ENCODE data around the gene CNIH2. TPM values are rescaled to one million over a fixed set of nuclear protein-coding genes. Genes with fewer than 3 reads are reported as not detected.

The CNIH2 gene
- polyA plus RNA-seq, 1 donor from 2014 or later: 47.9 TPM

DNA sequence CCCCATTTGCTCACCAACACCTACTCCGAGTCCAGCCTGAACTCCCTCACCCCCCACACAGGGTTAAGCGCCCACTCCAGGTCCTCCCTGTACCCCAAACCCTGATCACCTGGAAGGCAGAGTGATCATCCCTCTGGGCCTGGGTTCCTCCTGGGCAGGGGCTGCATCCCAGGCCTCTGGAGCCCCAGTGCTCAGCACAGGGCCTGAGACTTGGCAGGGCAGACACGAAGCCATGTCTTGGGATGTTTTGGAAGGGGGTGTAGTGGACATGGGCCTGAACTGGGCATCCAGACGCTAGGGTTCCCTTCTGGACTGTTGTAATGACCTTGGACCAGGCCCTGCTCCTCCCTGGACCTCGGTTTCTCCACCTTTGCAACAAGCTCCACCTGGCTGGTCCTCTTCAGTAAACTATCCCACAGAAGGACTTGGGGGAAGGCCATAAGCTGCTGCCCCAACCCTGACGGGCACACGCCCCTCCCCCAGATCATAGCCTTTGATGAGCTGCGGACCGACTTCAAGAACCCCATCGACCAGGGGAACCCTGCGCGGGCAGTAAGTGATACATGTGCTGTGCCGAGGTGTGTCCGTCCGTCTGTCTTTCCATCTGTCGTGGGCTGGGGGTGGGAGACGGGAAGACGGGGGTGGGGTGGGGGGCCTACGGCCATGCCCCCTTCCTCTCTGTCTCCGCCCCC lies 3.9 kb downstream of the CNIH2 start:
- Histone ChIP-seq H3K9me2 (ENCODE audit: insufficient read depth, low read length) (no peaks in the 10 kb centered on the region), H2AFZ (ENCODE audit: low read depth, low read length) (no peak overlapping the region), H3K27ac (ENCODE audit: low read length) (peak overlapping the region; percentile 98), H3F3A (ENCODE audit: insufficient read depth, low read length, poor library complexity, severe bottlenecking) (peaks cover 4% of the 10 kb centered on the region), H3K79me2 (replicated peaks; ENCODE audit: insufficient read depth, low read length) (peaks cover 59% of the 10 kb centered on the region), H3K9me3 (ENCODE audit: low read length) (no peaks in the 10 kb centered on the region), H4K20me1 (ENCODE audit: insufficient read depth) (peaks cover 8% of the 10 kb centered on the region), H3K27me3 (ENCODE audit: insufficient read depth, low read depth, low read length) (no peaks in the 10 kb centered on the region), H3K9ac (ENCODE audit: low read length) (peak overlapping the region; percentile 58), H3K4me2 (ENCODE audit: low read length) (peak overlapping the region; percentile 70), H3K36me3 (ENCODE audit: insufficient read depth, low read length) (no peaks in the 10 kb centered on the region), H3K4me3 (ENCODE audit: low read length) (peak overlapping the region; percentile 76)
- TF ChIP-seq RAD21 (conservative IDR thresholded peaks at IDR 0.05) (no peak), EP300 (conservative IDR thresholded peaks at IDR 0.05; ENCODE audit: poor library complexity, severe bottlenecking) (no peak), TAF1 (IDR thresholded peaks at IDR 0.05; ENCODE audit: low read depth) (no peak), POLR2AphosphoS5 (IDR thresholded peaks at IDR 0.05) (no peak), MXI1 (conservative IDR thresholded peaks at IDR 0.05; ENCODE audit: poor library complexity, severe bottlenecking) (no peak), EZH2 (IDR thresholded peaks at IDR 0.05; ENCODE audit: borderline replicate concordance, insufficient read depth, low read length, poor library complexity, severe bottlenecking) (no peak), SMC3 (conservative IDR thresholded peaks at IDR 0.05; ENCODE audit: poor library complexity) (no peak)
- TF ChIP-seq, protein P1, sequence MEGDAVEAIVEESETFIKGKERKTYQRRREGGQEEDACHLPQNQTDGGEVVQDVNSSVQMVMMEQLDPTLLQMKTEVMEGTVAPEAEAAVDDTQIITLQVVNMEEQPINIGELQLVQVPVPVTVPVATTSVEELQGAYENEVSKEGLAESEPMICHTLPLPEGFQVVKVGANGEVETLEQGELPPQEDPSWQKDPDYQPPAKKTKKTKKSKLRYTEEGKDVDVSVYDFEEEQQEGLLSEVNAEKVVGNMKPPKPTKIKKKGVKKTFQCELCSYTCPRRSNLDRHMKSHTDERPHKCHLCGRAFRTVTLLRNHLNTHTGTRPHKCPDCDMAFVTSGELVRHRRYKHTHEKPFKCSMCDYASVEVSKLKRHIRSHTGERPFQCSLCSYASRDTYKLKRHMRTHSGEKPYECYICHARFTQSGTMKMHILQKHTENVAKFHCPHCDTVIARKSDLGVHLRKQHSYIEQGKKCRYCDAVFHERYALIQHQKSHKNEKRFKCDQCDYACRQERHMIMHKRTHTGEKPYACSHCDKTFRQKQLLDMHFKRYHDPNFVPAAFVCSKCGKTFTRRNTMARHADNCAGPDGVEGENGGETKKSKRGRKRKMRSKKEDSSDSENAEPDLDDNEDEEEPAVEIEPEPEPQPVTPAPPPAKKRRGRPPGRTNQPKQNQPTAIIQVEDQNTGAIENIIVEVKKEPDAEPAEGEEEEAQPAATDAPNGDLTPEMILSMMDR (IDR thresholded peaks at IDR 0.05; ENCODE audit: poor library complexity, severe bottlenecking): no peak

DNA sequence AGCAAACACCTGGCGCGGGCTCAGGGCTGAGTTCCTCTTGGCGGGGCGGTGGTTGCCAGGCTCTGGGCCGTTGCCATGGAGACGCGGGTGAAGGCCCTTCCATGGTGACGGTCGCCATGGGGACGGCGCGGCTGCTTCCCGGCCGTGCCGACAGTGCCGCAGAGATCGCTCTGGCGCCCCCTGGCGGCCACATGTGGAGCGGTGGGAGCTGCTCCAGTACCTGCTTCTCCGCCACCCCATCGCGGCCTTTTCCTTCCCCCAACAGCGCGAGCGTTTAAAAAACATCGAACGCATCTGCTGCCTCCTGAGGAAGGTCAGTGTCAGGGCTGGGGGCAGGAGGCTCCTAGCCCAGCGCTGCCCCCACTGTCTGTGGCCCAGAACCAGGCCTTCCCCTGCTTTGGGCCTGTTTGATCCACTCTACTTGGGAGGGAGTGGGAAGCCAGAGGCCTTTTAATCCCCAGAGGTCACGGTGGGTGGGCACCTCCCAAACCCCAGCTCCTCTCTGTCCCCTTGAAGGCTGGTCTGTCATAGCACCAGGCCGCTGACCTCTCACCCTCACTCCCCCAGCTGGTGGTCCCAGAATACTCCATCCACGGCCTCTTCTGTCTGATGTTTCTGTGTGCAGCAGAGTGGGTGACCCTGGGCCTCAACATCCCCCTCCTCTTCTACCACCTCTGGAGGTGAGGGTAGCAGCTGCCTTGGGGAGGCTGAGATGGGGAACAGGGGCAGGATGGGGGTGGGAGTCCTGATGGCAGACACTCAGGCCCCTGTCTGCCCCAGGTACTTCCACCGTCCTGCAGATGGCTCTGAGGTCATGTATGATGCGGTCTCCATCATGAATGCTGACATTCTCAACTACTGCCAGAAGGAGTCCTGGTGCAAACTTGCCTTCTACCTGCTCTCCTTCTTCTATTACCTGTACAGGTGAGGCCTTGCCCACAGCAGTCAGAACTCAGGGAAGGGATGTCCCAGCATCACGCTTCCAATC lies 4.8 kb downstream of the CNIH2 start:
- H2AFZ ChIP-seq (ENCODE audit: low read depth, low read length): no peak overlapping the region
- no peaks in the 10 kb centered on the region for H3K9me2 ChIP-seq (ENCODE audit: insufficient read depth, low read length)
- H3K79me2 ChIP-seq (replicated peaks; ENCODE audit: insufficient read depth, low read length): peaks cover 58% of the 10 kb centered on the region
- H3K27ac ChIP-seq (ENCODE audit: low read length): peak overlapping the region; percentile 98
- H3K36me3 ChIP-seq (ENCODE audit: insufficient read depth, low read length): no peaks in the 10 kb centered on the region
- TF ChIP-seq RAD21 (conservative IDR thresholded peaks at IDR 0.05) (peak; percentile 76), TAF1 (IDR thresholded peaks at IDR 0.05; ENCODE audit: low read depth) (no peak), MXI1 (conservative IDR thresholded peaks at IDR 0.05; ENCODE audit: poor library complexity, severe bottlenecking) (peak; percentile 97), POLR2AphosphoS5 (IDR thresholded peaks at IDR 0.05) (peak; percentile 55), EZH2 (IDR thresholded peaks at IDR 0.05; ENCODE audit: borderline replicate concordance, insufficient read depth, low read length, poor library complexity, severe bottlenecking) (no peak), EP300 (conservative IDR thresholded peaks at IDR 0.05; ENCODE audit: poor library complexity, severe bottlenecking) (peak; percentile 67), SMC3 (conservative IDR thresholded peaks at IDR 0.05; ENCODE audit: poor library complexity) (peak; percentile 92)
- TF ChIP-seq, protein P2, sequence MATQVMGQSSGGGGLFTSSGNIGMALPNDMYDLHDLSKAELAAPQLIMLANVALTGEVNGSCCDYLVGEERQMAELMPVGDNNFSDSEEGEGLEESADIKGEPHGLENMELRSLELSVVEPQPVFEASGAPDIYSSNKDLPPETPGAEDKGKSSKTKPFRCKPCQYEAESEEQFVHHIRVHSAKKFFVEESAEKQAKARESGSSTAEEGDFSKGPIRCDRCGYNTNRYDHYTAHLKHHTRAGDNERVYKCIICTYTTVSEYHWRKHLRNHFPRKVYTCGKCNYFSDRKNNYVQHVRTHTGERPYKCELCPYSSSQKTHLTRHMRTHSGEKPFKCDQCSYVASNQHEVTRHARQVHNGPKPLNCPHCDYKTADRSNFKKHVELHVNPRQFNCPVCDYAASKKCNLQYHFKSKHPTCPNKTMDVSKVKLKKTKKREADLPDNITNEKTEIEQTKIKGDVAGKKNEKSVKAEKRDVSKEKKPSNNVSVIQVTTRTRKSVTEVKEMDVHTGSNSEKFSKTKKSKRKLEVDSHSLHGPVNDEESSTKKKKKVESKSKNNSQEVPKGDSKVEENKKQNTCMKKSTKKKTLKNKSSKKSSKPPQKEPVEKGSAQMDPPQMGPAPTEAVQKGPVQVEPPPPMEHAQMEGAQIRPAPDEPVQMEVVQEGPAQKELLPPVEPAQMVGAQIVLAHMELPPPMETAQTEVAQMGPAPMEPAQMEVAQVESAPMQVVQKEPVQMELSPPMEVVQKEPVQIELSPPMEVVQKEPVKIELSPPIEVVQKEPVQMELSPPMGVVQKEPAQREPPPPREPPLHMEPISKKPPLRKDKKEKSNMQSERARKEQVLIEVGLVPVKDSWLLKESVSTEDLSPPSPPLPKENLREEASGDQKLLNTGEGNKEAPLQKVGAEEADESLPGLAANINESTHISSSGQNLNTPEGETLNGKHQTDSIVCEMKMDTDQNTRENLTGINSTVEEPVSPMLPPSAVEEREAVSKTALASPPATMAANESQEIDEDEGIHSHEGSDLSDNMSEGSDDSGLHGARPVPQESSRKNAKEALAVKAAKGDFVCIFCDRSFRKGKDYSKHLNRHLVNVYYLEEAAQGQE (IDR thresholded peaks at IDR 0.05; ENCODE audit: borderline replicate concordance): peak; percentile 39
- TF ChIP-seq, protein P1 (IDR thresholded peaks at IDR 0.05; ENCODE audit: poor library complexity, severe bottlenecking): peak; percentile 99
- peak overlapping the region; percentile 78 for H3K9ac ChIP-seq (ENCODE audit: low read length)
- H4K20me1 ChIP-seq (ENCODE audit: insufficient read depth): peaks cover 8% of the 10 kb centered on the region
- H3K4me2 ChIP-seq (ENCODE audit: low read length): peak overlapping the region; percentile 66
- peak overlapping the region; percentile 76 for H3K4me3 ChIP-seq (ENCODE audit: low read length)
- no peaks in the 10 kb centered on the region for H3K27me3 ChIP-seq (ENCODE audit: insufficient read depth, low read depth, low read length)
- peaks cover 4% of the 10 kb centered on the region for H3F3A ChIP-seq (ENCODE audit: insufficient read depth, low read length, poor library complexity, severe bottlenecking)
- H3K9me3 ChIP-seq (ENCODE audit: low read length): no peaks in the 10 kb centered on the region

Data from neural cell (in vitro differentiated cells).